ENCODE results near the gene TYW1B.
"Not testable (repeated sequence)": the region's sequence is repeated elsewhere in the genome, so short reads cannot be mapped to it uniquely, and the experiment has no call there.

The TYW1B gene

DNA sequence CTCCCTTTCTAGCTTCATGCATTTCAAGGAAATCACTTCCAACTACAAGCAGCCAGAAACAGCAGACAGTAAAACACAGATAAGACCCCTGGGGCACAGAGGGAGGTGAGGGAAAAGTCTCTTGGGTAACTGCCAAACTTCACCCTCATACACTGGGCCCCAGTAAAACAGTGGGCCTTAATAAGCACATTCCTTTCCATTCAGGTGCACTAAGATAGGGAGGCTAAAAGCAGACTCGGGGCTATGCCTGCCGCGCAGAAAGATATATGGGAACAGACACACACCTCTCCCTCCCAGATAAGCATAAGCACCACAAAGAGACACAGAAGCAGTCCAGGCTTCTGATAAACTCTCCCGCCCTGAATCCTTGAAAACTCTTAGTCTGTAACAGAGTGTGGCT lies 117.0 kb downstream of the TYW1B start:
- TF ChIP-seq, protein P1, sequence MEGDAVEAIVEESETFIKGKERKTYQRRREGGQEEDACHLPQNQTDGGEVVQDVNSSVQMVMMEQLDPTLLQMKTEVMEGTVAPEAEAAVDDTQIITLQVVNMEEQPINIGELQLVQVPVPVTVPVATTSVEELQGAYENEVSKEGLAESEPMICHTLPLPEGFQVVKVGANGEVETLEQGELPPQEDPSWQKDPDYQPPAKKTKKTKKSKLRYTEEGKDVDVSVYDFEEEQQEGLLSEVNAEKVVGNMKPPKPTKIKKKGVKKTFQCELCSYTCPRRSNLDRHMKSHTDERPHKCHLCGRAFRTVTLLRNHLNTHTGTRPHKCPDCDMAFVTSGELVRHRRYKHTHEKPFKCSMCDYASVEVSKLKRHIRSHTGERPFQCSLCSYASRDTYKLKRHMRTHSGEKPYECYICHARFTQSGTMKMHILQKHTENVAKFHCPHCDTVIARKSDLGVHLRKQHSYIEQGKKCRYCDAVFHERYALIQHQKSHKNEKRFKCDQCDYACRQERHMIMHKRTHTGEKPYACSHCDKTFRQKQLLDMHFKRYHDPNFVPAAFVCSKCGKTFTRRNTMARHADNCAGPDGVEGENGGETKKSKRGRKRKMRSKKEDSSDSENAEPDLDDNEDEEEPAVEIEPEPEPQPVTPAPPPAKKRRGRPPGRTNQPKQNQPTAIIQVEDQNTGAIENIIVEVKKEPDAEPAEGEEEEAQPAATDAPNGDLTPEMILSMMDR (IDR thresholded peaks at IDR 0.05; ENCODE audit: low read depth, low read length): no peak
- no peak for DNase-seq (ENCODE audit: low read depth in 2 of 2)
- H3K4me3 ChIP-seq (replicated peaks in 1 of 2; ENCODE audit: low read depth in 2 of 2, low read length in 2 of 2): no peak overlapping the region

DNA sequence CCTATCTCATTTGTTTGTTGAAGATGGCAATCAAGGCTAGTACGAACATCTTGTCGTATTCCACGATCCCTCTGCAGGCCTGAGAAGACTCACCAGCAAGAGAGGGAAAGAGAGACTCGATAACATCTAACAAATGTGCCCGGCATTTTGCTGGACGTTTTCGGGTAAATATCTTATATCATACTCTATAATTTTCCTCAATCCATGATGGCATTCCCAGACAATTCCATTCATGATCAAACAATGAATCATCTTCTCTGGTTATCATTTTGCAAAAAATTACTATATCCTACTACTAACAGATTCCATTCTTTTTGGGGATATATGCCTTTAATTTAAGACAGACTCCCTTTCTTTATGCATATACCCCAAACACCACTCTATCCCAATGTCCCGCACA lies 118.1 kb downstream of the TYW1B start:
- H3K4me3 ChIP-seq (replicated peaks in 1 of 2; ENCODE audit: low read depth in 2 of 2, low read length in 2 of 2): no peak overlapping the region
- TF ChIP-seq, protein P1 (IDR thresholded peaks at IDR 0.05; ENCODE audit: low read depth, low read length): no peak
- no peak for DNase-seq (ENCODE audit: low read depth in 2 of 2)

DNA sequence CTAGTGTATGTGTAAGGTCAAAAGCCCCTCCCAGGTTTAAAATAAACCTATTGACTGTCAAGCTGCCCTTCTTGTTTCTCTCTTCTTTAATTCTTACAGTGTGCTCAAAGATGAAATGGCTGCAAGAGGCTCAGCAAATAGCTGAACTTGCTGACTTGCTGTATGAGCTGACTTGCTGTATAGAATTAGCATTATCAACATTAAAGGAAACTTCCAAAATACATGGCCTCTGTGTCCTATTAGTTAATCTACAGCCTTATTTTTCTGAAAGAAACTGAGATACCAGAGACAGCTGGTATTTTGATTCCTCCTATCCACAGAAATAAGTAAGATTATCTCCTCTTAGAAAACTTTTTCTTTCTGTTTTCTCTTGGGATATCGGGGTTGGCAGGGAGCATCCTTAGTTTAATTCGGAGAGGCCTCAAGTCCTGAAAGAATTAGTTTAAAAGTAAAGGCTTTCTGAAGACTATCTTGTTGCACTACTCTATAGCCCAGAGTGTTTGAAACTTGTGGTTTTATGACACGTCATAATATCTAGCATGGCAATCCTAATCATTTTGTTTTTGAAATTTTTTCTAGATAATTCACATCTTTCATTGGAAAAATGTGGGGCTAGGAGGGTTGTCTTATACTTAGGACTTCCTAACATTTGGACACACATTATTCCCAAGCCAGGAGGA lies 119.5 kb downstream of the TYW1B start:
- DNase-seq (ENCODE audit: low read depth in 2 of 2): not testable (repeated sequence)

DNA sequence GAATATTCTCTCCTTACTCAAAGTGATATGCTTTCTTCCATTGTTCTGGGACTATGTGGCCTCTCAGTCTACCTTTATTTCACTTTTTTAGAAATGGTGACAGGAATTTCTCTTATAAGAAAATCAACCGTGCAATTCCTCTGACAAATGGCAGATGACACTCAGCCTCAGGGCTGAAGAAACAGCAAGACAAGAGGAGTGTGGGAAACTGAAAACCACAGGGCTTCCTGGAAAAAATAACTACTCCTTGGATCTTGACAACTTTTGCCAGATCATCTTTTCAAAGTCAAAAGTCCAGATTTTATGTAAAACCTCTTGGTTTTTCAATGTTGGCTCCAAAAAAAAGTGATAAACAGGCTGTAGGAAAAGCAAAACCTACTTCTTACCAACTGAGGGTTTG lies 121.5 kb downstream of the TYW1B start:
- TF ChIP-seq, protein P1 (IDR thresholded peaks at IDR 0.05; ENCODE audit: low read depth, low read length): no peak
- H3K4me3 ChIP-seq (replicated peaks in 1 of 2; ENCODE audit: low read depth in 2 of 2, low read length in 2 of 2): no peak overlapping the region

More for the DNA sequence above, 119.5 kb downstream of the TYW1B start:
- not testable (repeated sequence) for H3K4me3 ChIP-seq (replicated peaks in 1 of 2; ENCODE audit: low read depth in 2 of 2, low read length in 2 of 2)

DNA sequence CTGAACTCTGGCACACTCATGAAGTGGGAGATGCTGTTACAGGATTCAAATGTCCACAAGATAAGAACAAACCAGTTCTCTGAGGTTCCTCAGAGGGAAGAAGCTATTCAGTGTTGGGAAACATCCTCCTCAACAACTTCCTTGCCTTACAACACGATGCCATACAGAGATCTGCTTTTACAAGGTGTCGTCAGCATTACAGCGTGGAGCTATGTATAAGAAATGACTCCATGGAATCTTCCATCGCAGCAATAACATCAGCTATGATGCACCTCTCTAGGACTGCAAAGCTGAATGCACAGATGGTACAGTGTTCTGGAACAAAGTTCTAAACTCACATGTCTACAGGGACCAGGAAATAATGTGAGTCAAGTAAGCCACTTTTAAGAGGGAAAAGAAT lies 122.3 kb downstream of the TYW1B start:
- DNase-seq (ENCODE audit: low read depth in 2 of 2): peak in 1 of 2 donors; percentile 44
- H3K4me3 ChIP-seq (replicated peaks in 1 of 2; ENCODE audit: low read depth in 2 of 2, low read length in 2 of 2): not testable (repeated sequence)

More for the DNA sequence above, 121.5 kb downstream of the TYW1B start:
- no peak for DNase-seq (ENCODE audit: low read depth in 2 of 2)

DNA sequence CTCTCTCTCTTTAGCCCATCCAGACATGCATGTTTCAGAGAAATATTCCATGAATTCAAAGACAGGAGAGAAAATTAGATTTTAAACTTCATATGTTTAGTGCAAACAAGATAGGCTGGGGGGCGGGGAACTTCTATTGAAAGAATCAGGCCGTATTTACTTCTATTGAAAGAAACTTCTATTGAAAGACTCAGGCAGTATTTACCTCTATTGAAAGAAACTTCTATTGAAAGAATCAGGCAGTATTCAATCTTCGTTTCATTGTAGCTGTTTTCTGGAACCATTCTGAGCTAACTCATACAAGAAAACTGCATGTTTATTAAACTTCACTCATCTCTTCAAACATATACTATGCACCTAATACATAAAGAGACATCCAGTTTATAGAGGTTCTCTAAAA lies 123.1 kb downstream of the TYW1B start:
- TF ChIP-seq, protein P1 (IDR thresholded peaks at IDR 0.05; ENCODE audit: low read depth, low read length): no peak
- no peak overlapping the region for H3K4me3 ChIP-seq (replicated peaks in 1 of 2; ENCODE audit: low read depth in 2 of 2, low read length in 2 of 2)
- DNase-seq (ENCODE audit: low read depth in 2 of 2): no peak

DNA sequence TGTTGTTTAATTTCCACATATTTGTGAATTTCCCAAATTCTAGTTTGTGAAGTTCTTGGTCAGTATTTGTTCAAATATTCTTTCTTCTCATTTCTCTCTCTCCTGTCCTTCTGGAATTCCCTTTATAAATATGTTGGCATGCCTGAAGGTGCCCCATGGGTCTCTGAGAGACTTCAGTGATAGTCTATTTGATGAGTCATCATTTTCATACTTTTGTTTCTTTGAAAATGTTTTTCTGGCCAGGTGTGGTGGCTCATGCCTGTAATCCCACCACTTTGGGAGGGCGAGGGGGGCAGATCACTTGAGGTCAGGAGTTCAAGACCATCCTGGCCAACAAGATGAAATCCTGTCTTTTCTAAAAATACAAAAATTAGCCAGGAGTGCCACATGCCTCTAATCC lies 127.5 kb downstream of the TYW1B start:
- H3K4me3 ChIP-seq (replicated peaks in 1 of 2; ENCODE audit: low read depth in 2 of 2, low read length in 2 of 2); DNase-seq (ENCODE audit: low read depth in 2 of 2): not testable (repeated sequence)

DNA sequence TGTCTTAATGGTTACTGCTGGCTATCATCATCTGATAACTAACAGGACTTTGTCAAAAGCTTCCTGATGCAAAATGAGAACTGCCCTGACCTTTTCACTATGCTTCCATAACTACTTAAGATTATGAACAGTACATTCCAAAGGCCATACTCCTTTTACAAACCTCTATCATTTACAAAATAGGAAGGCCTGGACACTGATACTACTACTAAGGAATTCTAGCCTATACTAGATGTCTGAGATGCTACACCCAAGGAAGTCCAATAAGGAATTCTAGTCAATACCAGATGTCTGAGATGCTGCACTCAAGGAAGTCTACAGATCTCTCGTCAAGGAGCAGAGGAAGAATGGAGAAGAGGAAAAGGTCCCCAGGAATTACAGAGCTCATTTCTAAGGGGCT lies 130.9 kb downstream of the TYW1B start:
- H3K4me3 ChIP-seq (replicated peaks in 1 of 2; ENCODE audit: low read depth in 2 of 2, low read length in 2 of 2): not testable (repeated sequence)
- DNase-seq (ENCODE audit: low read depth in 2 of 2): peak in 1 of 2 donors; percentile 59

DNA sequence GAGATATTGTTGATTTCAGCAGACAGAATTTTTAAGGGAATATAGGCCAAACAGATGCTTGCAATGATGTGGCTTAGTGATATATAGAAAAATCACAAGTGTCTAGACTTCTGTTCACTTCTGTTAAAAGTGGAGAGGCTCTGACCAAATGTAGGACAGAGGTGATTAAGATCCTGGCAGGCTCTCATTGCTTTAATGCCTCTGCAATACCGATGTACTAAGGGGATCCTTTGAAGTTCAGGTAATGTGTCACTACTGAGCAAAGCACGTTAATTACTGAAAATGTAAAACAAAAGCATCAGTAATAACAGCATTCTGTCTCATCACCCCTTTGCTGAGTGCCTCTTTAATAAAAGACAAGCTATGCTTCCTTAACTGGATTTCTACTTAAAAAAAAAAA lies 131.4 kb downstream of the TYW1B start:
- H3K4me3 ChIP-seq (replicated peaks in 1 of 2; ENCODE audit: low read depth in 2 of 2, low read length in 2 of 2); DNase-seq (ENCODE audit: low read depth in 2 of 2): not testable (repeated sequence)

DNA sequence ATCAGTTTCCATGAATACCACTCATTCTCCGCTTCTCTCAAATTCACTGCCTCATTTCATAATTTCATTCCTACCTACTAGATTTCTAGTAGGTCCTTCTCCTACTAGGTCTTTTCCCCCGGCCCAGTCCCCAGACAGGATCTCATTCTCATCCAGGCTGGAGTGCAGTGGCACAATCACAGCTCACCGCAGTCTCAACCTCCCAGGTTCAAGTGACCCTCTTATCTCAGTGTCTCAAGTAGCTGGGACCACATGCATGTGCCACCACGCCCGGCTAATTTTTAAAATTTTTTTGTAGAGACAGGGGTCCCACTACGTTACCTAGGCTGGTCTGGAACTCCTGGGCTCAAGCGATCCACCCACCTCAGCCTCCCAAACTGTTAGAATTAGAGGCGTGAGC lies 132.5 kb downstream of the TYW1B start:
- not testable (repeated sequence) for DNase-seq (ENCODE audit: low read depth in 2 of 2); H3K4me3 ChIP-seq (replicated peaks in 1 of 2; ENCODE audit: low read depth in 2 of 2, low read length in 2 of 2)

DNA sequence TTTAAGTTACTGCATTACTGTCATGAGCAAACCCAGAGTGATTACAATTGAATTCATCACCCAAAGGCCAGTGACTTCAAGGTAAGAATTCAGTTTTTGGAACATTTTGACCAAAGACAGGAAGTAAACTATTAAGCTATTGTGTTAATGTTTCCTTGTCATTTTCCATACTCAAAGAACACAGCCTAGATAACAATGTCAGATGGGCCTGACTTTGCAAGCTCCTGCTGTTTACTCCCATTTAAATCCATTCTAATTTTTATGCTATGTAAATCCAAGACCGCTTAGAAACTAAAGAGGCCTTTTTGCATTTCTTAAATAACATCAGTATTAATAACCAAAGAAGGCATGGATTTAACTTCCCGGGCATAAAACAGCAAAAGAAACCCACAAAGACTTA lies 136.6 kb downstream of the TYW1B start:
- DNase-seq (ENCODE audit: low read depth in 2 of 2); H3K4me3 ChIP-seq (replicated peaks in 1 of 2; ENCODE audit: low read depth in 2 of 2, low read length in 2 of 2): not testable (repeated sequence)

DNA sequence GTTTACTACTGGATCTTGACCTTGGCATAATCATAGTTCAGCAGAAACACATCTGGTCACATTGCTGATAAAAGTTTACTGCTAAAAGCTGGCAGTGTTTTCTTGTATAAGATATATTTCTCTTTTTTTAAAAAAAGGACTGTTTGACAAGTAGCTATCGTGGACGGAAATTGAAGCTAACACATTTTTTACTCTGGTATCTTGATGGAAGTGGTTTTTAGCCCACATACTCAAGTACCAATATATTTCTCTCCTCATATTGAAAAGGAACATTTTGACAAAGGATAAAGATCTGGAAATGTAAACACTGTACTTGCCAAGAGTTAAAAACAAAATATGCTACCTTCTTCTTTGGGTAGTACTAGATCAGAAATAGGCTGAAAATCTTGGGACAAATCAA lies 137.8 kb downstream of the TYW1B start:
- DNase-seq (ENCODE audit: low read depth in 2 of 2); H3K4me3 ChIP-seq (replicated peaks in 1 of 2; ENCODE audit: low read depth in 2 of 2, low read length in 2 of 2): not testable (repeated sequence)

DNA sequence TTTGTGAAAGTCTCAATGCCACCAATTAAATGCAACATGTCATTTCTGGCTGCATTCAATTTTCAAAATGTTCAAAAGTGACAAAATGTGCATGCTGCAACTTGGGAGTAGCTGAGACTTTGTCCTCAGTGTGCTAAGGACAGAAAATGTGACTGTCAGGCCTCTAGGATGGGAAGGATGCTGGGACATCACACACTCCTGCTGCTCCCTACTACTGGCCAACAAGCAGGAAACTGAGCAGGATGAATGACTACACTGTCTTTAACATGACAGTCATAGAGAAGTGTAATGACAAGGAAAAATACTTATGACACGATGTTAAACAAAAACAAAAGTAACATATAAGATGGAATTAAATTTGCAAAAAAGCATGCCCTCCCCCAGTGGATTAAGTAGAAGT lies 138.7 kb downstream of the TYW1B start:
- not testable (repeated sequence) for DNase-seq (ENCODE audit: low read depth in 2 of 2); H3K4me3 ChIP-seq (replicated peaks in 1 of 2; ENCODE audit: low read depth in 2 of 2, low read length in 2 of 2)

DNA sequence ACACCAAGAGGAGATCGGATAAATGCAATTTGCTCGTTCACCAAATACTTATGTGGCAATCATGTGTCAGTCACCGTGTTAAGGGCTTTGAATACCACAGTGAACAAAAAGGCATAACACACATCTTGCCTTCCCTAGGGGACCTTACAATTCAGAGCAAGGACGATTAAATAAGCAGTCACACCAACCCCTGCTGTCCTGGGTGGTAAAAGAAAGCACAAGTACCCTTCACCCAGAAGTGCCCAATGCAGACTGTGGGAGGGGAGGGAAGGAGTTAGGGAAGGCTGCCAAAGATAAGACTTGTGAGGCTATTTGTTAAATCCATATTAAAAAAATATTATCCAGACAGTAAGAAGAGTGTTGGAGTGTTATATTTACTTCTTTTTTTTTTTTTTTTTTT lies 146.8 kb downstream of the TYW1B start:
- H3K4me3 ChIP-seq (replicated peaks in 1 of 2; ENCODE audit: low read depth in 2 of 2, low read length in 2 of 2): not testable (repeated sequence)
- peak in 1 of 2 donors; percentile 53 for DNase-seq (ENCODE audit: low read depth in 2 of 2)
